ENCODE measurements around the gene TMPRSS4. TPM values are rescaled to one million over a fixed set of nuclear protein-coding genes. Genes with fewer than 3 reads are reported as not detected.
"Not testable (repeated sequence)": the region's sequence is repeated elsewhere in the genome, so short reads cannot be mapped to it uniquely, and the experiment has no call there.

TMPRSS4 gene
- total RNA-seq, 1 donor from 2014 or later, result 3.4 TPM

DNA sequence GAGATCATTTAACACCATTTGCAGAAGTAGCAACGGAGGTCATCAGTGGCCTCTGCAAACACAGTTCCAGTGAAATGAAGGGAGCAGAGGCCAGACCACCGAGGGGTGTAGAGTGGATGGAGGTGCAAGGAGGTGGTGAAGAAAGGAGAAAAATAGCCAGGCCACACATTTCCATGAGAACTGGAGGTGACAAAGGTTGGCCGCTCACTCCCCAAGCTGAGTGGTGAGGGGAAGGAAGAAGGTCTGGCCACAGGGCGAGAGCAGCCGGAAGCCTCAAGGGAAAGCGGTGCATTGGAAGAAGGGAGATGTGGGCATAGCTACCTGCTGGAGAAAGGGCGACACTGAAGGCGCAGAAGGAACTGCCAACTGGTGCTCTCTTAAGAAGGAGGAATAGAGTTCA lies 20.1 kb upstream of the TMPRSS4 start:
- DNase-seq (ENCODE audit: low spot score), result no peak

DNA sequence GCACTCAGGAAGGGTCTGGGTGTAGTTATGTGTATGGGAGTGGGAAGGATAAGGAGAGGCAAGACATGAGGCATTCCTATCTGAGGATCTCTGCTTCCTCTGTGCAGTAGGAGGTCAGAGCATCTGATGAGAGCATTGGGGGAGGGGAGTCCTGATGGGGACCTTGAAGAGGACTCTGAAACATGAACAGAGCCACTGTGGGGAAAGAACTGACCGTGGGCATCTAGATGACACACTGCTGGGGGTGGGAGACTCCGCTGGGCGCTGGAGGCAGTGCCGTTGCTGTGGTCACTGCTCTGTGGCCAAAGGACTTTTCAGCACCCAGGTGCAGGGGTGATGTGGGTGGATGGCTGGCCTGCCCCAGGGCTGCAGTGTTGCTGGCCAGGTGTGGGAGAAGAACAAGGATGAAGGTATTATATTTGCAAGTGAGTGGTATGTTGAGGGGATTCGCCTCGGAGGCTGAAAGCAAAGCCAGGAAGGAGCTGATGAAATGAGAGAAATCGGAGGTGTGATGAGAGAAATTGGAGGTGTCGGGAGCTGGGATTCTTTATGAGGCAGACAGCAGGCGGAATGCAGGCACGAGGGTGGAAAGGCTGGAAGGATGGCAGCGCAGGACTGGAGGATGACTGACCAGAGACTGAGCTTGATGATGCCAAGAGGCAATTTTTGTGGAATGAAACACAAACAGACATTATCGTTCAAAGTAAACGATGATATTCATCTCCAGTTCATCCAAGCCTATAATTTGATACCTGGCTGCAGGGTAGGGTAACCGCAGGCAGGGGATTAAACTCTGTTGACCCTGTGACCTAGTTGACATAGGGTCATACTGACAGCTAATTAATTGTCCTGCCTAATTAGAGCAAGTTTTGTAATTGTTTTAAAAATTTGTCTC lies 19.4 kb upstream of the TMPRSS4 start:
- no peak for DNase-seq (ENCODE audit: low spot score)

DNA sequence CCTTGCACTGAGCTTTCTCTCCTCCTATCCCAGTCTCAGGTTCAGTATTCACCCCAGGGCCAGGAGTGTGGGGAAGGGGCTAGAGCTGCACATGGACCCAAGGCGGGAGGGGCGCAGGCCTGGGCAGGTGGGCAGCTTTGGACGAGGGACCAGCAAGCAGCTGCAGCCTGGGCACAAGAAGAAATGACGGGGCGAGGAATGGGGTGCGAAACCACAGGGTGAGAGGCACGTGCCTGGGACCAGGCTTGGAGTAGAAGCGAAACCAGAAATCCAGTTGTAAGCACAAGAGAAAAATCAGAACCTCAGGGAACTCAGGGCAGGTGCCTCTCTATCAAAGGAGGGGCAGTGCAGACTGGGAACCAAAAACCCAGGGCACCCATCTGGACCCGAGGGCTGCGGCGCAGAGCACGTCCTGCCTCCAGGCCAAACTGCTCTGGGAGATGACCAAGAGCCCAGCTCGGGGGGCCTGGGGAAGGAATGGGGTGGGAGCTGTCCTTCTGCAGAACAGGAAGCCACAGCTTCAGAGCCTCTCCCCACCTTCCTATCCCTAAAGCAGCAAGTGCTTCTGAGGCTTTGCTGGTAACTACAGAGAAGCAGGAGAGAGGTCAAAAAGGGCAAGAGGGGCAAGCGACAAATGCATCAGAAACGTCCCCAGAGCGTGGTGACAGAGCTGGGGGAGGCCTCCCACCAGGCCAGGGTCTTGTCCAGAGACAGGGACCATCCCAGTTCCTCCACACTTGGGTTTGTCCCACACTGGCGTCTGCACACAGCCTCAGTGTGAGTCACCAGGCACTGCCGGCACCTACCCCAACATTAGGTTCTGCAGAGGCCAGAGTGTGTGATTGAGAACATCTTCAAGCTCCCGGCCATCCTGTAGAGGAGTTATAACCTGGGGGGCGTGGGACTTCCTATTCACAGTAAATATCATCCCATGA lies 18.3 kb upstream of the TMPRSS4 start:
- DNase-seq (ENCODE audit: low spot score), result no peak

DNA sequence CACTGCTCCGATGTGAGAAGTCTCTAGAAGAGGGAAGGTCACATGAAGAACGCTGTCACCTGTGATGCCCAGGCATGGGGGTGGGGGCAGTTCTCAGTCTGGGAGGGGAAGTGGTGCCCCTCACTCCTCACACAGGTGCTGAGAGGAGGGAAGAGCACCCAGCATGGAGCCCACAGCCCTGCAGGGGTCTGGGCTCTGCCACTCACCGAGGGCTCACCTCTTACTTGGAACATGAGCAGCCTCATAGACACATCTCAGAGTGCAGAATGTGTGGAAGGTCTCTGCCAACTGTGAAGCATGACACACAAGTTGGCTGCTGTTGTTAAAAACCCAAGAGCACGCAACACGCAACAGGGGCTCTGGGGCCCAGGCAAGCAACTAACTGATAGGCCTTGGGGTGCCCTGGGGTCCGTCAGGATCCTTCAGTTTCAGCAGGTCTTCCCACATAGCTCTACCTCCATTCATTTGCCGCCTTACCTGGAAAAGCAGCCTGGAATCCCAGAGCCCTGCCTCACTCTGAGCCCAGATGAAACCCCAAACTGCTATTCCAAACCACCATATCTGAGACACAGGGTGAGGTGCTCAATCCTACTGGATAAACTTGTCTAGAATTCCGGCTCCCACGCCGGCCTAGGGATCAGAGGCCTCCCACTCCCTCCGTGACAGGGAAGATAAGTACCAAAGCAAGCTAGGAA lies 17.5 kb upstream of the TMPRSS4 start:
- no peak for DNase-seq (ENCODE audit: low spot score)

DNA sequence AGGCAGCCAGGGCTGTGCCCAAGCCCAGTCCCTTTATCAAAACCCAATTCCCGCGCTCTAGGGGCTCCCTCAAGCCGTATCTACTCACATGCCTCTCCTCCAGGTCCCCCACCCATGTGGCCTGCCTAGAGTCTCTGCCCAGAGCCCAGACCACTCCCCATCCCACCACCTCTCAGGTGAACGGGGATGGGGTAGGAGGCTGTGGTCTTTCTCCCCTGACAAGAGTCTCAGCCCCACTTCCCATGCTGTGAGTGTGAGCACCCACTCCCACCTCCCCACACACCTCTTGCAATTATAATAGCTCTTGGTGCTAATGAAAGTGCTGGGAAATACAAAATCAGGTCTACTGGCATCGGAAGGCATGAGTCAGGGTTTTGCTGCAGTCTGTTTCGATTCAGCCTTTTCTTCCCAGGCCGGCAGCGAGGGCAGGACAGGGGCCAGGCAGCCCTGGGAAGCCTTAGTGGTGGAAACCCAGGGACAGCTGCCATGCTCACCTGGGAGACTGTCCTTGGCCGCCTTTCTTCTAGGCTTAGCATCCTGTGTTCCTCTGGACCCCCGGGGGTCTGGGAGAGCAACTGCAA lies 16.7 kb upstream of the TMPRSS4 start:
- no peak for DNase-seq (ENCODE audit: low spot score)

DNA sequence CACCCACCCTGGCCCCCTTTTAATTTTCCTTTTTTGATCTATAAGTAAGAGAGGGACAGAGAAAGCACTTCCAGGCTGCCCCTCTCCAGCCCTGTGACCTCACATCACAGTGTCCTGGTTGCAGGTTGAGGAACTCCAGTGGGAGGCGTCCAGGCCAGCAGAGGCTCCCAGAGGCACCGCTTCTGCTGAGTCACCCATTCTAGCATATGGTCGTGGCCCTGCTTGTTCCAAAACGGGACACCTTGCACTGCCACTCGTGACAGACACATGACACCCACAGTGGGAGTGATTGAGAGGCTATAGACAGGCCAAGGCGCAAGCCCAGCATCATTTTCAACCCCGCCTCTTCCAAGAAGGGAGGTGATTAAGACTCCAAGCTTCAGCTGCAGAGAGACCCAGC lies 16.0 kb upstream of the TMPRSS4 start:
- DNase-seq (ENCODE audit: low spot score), result no peak

DNA sequence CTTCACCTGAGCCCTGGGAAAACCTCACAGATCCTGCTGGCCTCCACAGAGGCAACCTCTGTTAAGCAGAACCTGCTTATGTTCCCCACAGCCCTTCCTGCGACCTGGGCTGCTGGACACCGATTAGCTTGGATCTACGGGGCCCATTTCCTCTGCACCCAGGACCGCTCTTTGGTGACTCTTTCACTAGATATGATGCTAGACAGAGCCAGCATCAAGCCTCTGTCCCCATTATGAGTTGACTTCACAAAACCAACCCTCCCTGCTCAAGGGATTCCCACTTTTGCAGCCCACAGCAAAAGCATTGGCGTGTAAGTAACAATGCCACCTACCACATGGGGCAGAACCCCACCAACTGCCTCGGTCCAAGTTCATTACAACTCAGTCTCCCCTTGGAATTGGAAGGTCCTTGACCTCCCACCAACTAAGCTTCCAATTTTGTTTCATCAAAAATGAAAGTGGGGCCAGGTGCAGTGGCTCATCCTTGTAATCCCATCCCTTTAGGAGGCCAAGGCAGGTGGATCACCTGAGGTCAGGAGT lies 15.2 kb upstream of the TMPRSS4 start:
- no peak for DNase-seq (ENCODE audit: low spot score)

DNA sequence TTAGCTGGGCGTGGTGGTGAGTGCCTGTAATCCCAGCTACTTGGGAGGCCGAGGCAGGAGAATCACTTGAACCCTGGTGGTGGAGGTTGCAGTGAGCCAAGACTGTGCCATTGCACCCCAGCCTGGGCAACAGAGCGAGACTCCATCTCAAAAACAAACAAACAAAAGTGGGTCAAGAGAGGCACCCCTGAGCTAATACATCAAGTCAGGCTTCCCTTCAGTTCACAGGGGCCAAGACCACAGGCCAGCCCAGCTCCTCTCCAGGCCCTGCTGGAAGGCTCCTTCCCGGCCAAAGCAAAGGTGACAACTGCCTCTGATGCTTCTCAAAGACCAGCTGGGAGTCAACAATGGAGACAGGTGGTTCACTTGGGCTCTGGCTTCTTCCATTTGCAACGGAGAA lies 14.7 kb upstream of the TMPRSS4 start:
- not testable (repeated sequence) for DNase-seq (ENCODE audit: low spot score)

DNA sequence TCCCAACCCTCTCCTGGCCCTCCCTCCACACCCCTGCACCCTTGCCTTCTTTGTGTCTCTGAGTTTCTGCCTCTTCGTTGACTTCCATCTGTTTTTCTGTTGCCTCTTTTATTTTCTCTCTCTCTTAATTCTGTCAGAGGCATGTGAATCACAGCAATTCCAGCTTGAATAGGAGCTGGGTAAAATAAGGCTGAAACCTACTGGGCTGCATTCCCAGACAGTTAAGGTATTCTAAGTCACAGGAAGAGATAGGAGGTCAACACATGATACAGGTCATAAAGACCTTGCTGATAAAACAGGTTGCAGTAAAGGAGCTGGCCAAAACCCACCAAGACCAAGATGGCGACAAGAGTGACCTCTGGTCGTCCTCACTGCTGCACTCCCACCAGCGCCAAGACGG lies 14.2 kb upstream of the TMPRSS4 start:
- DNase-seq (ENCODE audit: low spot score), result not testable (repeated sequence)

DNA sequence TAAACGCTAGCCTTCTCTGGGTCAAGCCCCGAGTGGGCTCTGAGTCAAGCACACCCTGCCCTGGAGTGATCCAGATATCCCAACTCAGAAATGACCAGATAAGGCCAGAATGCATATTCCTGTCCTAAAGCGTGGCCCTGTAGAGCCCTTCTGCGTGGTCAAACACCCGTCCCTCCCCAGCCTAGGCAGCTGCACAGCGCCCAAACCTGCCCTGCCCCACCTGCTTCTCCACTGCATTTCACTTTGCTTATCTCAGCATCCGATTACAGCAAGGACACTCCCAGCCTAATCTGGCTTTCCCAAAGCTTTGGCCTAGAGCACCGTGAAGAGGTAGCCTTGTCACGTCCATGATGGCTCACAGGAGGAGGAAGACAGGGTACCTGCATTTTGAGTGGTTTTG lies 11.9 kb upstream of the TMPRSS4 start:
- DNase-seq (ENCODE audit: low spot score), result no peak

DNA sequence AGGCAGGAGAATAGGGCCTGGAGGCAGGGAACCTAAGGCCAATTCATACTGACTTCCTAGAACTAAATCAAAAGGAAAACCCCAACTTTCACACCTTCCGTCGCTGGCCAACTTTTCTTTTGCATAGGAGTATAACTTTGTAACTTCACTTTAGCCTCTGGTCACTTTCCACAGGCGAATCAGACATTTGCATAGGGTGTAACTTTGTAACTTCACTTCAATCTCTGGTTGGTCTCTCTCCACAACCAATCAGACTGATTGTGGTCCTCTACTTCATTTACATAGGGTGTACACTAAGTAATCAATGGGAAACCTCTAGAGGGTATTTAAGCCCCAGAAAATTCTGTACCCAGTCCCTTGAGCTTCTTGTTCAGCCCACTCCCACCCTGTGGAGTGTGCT lies 11.5 kb upstream of the TMPRSS4 start:
- no peak for DNase-seq (ENCODE audit: low spot score)

DNA sequence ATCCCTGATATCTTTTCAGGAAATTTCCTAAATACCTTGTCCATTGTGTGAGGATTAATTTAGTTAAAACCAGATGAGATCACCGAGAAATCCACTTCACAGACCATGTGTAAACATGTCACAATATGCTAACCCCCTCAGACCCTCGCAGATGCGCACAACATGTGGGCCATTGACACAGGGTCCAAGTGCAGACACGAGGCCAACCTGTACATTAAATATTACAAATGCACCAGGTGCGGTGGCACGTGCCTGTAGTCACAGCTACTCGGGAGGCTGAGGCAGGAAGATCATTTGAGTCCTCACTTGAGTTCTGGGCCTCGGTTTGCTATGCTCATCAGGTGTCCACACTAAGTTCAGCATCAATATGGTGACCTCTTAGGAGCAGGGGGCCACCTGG lies 9.9 kb upstream of the TMPRSS4 start:
- no peak for DNase-seq (ENCODE audit: low spot score)

DNA sequence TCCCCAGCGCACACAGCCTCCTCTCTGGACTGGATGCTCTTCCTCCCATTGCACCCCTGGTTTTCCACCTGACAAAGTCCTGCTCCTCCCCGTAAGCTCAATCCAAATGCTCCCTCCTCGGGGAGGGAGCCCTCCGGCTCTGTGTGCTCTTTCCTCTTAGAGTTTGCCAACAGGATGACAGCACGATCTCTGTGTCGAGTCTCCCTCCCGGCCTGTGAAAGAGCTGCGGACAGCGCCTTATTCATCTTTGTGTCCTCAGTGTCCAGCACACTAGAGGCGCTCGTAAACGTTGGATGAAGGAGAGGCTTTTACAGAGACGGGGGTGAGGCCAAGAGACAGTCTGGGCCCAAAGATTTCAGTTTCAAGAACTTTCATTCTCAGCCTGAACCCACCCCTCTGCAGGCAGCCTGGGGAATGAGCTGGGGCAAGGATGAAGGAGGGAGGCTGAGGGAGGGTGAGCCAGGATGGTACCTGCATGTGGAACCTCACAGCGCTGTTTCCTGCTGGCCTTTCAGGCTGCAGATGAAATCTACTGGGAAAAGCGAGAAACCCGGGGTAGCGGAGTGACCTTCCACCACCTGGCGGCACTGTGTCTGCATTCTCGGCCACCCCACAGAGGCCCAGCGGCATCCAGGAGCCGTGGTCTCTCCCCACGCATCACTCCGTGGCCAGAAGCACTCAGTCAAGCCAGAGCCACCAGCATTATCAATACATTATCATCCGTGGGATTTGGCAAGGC lies 8.5 kb upstream of the TMPRSS4 start:
- no peak for DNase-seq (ENCODE audit: low spot score)

DNA sequence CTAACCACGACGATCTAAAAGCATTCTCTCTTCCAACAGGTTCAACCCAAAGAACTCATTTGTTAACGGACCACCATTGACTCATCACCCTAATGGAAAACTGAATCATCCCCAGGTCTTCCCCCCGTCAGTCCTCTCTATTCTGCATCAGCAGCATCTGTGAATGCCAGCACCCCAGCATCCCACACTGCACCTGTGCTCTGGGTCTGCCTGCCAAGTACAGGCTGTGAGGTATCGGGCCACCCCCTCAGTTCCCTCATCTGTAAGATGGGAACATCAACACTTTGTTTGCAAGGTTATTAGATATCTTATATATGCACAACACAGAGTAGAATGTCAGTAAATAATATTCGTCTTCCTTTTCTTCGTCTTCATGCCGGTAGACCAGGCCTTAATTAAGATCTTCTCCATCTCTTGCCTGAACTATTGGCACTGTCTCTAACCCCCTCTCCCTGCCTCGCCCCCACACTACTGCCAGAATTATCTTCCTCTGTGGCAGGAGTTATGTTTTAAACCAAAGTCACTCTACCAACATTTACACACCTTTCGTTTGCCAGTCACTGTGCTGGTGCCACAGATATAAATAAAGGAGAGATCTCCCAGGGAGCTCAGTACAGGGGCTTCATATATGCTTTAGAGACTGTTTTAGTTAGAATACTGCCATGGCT lies 7.8 kb upstream of the TMPRSS4 start:
- DNase-seq (ENCODE audit: low spot score), result no peak

DNA sequence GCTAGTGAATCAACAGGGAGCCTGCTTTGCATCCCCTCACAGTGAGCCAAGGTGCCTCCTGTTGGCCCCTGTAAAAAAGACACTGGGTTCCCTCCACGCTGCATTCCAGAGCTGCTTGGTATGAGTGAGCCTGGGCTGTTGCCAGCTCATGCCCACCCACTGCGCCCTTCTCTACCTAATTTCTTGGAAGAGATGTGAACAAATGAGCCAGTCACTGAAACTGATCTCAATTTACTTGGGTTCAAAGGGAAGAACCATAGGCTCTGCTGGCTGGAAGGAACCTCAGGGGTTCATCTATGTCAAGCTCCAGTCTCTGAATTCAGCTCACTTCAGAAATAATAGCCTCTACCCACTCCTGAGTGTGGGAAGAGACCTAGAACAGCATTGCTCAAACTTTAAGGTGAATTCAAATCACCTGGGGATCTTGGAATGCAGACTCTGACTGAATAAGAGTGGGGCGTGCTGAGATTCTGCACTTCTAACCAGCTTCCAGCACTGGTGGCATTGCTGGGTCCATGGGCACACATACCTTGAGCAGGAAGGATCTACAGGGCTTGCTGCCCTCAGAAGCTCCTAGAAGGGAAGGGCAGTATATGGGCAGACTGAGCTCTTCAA lies 5.4 kb upstream of the TMPRSS4 start:
- DNase-seq (ENCODE audit: low spot score), result no peak

DNA sequence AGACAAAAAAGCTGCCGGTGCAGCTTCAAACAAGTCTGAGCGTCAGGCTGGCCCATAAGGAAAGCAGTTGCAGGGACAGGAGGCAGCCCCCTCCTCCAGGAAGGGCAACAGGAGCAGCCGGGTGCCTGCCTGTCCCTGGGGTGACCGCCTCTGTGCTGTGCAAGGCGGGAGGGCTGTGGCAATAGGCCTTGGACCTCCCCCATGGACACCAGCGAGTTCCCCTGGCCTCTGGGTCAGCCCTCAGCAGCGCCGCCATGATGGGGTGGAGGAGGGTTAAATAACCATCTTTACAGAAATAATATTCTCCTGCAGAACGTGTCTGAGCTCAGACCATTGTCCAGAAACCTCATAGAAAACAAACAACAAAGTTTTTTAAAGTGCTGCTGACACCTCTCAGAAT lies 3.3 kb upstream of the TMPRSS4 start:
- DNase-seq (ENCODE audit: low spot score), result no peak

DNA sequence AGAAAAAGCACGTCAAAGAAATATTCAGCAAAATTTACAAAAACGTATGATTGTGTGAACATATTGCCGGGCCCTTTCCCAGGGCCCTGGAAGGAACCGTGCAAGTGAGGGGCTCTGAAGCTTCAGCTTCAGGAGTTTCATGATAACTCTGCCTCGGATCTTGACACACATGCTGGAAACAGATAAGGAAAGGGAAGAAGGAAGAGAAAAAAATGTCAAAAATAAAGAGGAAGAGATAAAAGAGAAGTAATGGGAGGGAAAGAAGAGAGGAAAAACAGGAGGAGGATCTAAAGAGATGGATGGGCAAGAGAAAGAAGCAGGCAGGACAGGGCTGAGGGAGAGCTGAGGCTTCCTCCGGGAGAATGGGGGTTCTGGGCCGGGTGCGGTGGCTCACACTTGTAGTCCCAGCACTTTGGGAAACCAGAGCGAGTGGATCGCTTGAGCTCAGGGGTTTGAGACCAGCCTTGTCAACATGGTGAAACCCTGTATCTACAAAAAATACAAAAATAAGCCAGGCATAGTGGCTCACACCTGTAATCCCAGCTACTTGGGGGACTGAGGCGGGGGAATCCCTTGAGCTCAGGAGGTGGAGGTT lies 2.7 kb upstream of the TMPRSS4 start:
- no peak for DNase-seq (ENCODE audit: low spot score)

DNA sequence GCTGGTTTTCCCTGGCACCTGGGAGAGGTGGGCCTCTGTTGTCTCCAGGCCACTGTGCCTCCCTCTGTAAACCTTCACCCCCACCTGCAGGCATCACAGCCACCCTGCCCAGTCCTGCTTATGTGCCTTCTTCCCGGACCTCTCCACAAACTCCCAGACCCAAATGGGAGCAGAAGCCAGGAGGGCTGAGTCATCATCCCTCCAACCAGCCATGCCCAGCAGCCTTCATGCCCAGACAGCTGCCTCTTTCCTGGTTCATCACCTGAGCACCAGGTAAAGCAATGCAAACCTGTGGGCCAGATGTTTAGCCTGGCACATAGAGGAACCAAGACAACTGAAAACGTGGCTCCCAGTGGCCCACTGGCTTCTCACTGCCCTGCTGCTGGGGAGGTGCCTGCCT lies 2.1 kb upstream of the TMPRSS4 start:
- DNase-seq (ENCODE audit: low spot score), result no peak

DNA sequence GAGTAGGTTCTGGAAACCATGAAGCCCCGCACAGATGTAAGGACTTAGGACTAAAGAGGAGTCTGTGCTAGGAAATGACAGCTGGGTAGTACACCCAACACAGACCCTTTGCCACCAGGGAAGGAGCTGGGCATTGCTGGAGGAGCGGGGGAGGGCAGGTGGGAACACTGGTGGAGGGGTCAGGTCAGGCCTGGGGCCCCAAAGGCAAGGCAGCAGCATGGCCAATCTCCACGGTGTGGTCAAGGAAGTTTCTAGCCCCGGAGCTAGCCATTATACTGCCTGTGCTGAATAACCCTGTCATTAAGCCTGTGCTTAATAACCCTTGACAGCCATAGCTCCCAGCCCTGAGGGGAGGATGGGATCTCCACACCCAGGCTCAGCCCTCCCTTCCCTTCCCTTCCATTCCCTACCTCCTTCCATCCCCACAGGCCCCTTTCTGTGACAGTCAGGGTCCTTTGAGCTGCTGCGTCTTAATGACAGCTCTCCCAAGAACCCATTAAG lies 2.1 kb downstream of the TMPRSS4 start:
- DNase-seq (ENCODE audit: low spot score), result no peak

All from umbilical cord (tissue), 2 donors.